Fibroblast of the aortic adventitia (primary cell): ENCODE results near the gene GRAP2. TPM values are rescaled to one million over a fixed set of nuclear protein-coding genes. Genes with fewer than 3 reads are reported as not detected.

ENCODE experiments used
- DNase-seq: peaks from one replicate; pipeline ENCODE4 v3.0.0-alpha.2; 2010; ENCODE audit warnings: low read depth
- H3K4me3 ChIP-seq: 2 replicates; pipeline ENCODE4 v1.5.1; 2011; ENCODE audit warnings: low read depth, mild to moderate bottlenecking, control low read depth, low read length, moderate library complexity
- CTCF ChIP-seq: IDR thresholded peaks from 2 replicates; pipeline ENCODE4 v1.5.1; 2011; ENCODE audit warnings: mild to moderate bottlenecking, low read length, control low read depth, inconsistent platforms; ENCODE audit not compliant: insufficient read depth
- total RNA-seq: library from RNA; depleted of rRNA; stranded (reverse); fragments of >200 nt; gene quantifications from 2 replicates; pipeline ENCODE4 v1.2.3, GENCODE V29; 2012; ENCODE audit warnings: low replicate concordance

GRAP2 gene
- total RNA-seq, 1 donor = not detected

DNA sequence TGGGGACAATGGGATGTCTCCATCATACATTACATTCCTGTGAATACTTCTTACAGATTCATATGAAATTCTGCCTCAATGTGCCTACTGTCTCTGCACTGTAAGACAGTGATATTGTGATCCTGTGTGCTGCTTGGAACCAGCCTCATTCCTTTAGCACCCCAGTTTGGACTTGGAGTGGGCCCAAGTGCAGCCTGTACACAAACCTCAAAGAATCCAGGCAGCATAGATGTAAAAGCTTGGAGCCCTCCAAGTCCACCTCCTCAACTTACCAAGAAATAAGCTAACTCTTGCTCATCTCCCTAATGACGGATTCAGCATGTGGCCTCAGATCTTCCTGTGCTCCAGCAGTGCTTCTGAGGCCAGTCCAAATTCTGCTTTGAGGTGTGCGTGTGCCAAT lies 24.4 kb downstream of the GRAP2 start:
- no peak for DNase-seq
- TF ChIP-seq CTCF = no peak
- no peak overlapping the region for H3K4me3 ChIP-seq

- no peak overlapping the region for H3K4me3 ChIP-seq
- DNase-seq = no peak
- TF ChIP-seq CTCF = no peak
These were observed 25.2 kb downstream of the GRAP2 start for GRCh38 chr22:39925909-39926679.

DNA sequence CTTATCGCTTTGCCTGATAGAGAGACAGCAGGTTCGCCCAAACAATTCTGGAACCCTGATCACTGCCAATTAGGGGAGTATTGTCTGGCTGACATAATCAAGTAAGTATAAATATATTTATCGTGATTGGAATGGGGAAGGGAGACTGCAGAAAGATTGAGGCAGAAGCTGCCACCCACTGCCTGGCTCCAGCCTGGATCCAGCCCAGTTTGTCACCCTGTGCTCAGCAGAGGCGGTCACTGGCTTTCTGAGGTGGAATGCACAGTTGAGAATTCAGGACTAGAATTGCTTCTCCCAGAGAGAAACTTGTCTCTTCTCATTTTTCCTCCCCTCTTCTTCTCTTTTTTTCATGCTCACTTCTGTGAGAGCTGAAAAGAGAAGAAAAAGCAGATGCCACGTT lies 25.9 kb downstream of the GRAP2 start:
- no peak for DNase-seq
- TF ChIP-seq CTCF = no peak
- no peak overlapping the region for H3K4me3 ChIP-seq

- no peak overlapping the region for H3K4me3 ChIP-seq
- TF ChIP-seq CTCF = peak; percentile 10
- no peak for DNase-seq
These were observed 26.7 kb downstream of the GRAP2 start for GRCh38 chr22:39927544-39927943.

DNA sequence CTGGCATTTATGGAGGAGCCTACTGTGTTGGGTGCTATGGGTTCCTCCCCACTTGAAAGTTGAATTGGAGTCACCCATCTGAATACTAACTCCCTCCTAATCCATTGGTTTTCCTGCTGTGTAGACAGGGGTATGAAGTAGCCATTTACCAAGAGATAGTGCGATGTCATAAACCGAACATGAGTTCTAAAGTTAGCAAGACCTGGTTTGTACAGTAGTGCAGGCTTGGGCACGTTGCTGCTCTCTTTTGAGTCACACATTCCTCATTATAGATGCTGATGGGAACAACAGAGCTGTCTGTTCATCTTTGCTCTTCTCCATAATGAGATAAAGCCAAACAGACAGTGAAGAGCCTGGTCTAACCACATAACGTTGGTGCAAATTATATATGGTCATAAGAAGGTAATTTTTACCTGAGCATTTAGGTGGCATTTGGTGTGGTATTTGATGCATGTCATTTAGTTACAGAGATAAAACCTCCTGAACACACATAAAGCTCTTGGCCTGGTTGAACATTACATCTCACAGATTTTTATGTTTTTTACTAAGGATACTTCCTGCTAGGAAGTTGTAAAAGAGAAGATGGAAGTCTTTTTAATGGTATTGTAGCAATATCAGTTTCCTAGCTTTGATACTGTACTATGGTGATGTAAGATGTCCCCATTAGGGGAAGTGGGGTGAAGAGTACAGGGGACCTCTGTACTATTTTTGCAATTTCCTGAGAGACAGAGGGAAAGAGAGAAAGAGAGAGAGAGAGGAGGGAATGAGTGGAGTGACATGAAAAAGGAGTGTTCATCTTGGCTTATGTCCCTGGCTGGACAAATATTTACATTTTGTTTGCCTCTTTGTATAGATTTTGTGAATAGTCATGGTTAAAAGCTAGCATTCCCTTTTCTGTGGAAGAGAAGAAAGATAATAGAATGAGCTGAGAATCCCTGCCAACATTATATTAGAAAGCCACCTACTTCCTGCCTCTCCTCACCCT lies 27.9 kb downstream of the GRAP2 start:
- TF ChIP-seq CTCF = no peak
- H3K4me3 ChIP-seq = no peak overlapping the region
- no peak for DNase-seq

DNA sequence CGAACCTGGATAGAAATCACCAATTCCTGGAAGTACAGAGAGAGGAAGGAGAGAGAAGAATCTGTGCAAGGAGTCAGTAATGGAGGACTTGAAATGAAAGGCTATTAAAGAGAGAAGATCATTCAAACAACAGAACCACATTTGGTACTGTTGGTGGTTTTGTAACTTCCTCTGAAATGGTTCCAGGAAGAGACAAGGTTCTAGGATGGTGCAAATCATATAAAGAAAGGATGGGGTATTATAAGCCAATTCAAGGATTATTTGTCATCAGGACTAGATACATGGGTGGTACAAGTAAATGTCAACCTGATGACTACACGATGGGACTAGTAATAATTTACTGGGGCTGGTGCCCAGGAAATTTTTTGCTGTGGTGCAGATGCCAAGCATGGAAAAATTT lies 30.4 kb downstream of the GRAP2 start:
- no peak for DNase-seq
- TF ChIP-seq CTCF = no peak
- H3K4me3 ChIP-seq = no peak overlapping the region
